Neural cell (in vitro differentiated cells): ENCODE measurements around the gene NKX2-2. TPM values are rescaled to one million over a fixed set of nuclear protein-coding genes. Genes with fewer than 3 reads are reported as not detected.

Source experiments
- H2AFZ ChIP-seq: fragments of 200-600, 300-800 bp; sonication (generic), shearing (Covaris generic); 2 replicates; pipeline ENCODE4 v1.6.0; 2014; ENCODE audit warnings: low read depth, mild to moderate bottlenecking, antibody characterized with exemption, low read length, moderate library complexity
- H3F3A ChIP-seq: fragments of 200-600 bp; shearing (Covaris generic); 2 replicates; pipeline ENCODE4 v1.6.1; 2016; ENCODE audit warnings: mild to moderate bottlenecking, moderate library complexity, mixed read lengths, antibody characterized with exemption, low read length; ENCODE audit not compliant: insufficient read depth, poor library complexity, severe bottlenecking
- H3K27ac ChIP-seq: fragments of 200-600, 300-800 bp; sonication (generic), shearing (Covaris generic); 2 replicates; pipeline ENCODE4 v1.5.1; 2014; ENCODE audit warnings: mild to moderate bottlenecking, low read length, moderate library complexity
- H3K27me3 ChIP-seq: fragments of 300-800, 200-600 bp; sonication (generic), shearing (Covaris generic); 2 replicates; pipeline ENCODE4 v1.6.0; 2014; ENCODE audit warnings: mild to moderate bottlenecking, low read depth, low read length, moderate library complexity; ENCODE audit not compliant: insufficient read depth
- H3K36me3 ChIP-seq: fragments of 300-800, 200-600 bp; sonication (generic), shearing (Covaris generic); 2 replicates; pipeline ENCODE4 v1.5.1; 2014; ENCODE audit warnings: mild to moderate bottlenecking, antibody characterized with exemption, low read length, moderate library complexity; ENCODE audit not compliant: insufficient read depth
- H3K4me2 ChIP-seq: fragments of 300-800, 200-600 bp; sonication (generic), shearing (Covaris generic); 2 replicates; pipeline ENCODE4 v1.6.0; 2014; ENCODE audit warnings: mild to moderate bottlenecking, low read length
- H3K4me3 ChIP-seq: fragments of 300-800, 200-600 bp; sonication (generic), shearing (Covaris generic); 2 replicates; pipeline ENCODE4 v1.5.1; 2014; ENCODE audit warnings: mild to moderate bottlenecking, low read length, moderate library complexity
- H3K79me2 ChIP-seq: fragments of 200-600 bp; shearing (Covaris generic); replicated peaks from 2 replicates; pipeline ENCODE4 v1.6.0; 2014; ENCODE audit warnings: mild to moderate bottlenecking, low read length, moderate library complexity; ENCODE audit not compliant: insufficient read depth
- H3K9ac ChIP-seq: fragments of 300-800, 200-600 bp; sonication (generic), shearing (Covaris generic); 2 replicates; pipeline ENCODE4 v1.6.1; 2016; ENCODE audit warnings: mild to moderate bottlenecking, low read length, mixed read lengths
- H3K9me2 ChIP-seq: fragments of 200-600 bp; shearing (Covaris generic); 2 replicates; pipeline ENCODE4 v1.6.1; 2016; ENCODE audit warnings: mild to moderate bottlenecking, low read length, mixed read lengths; ENCODE audit not compliant: insufficient read depth
- H3K9me3 ChIP-seq: fragments of 200-600, 300-800 bp; sonication (generic), shearing (Covaris generic); 2 replicates; pipeline ENCODE4 v1.6.1; 2016; ENCODE audit warnings: mild to moderate bottlenecking, mixed run types, low read length, moderate library complexity, mixed read lengths
- H4K20me1 ChIP-seq: fragments of 200-600 bp; shearing (Covaris generic); 2 replicates; pipeline ENCODE4 v1.6.1; 2016; ENCODE audit warnings: mild to moderate bottlenecking, mixed run types; ENCODE audit not compliant: insufficient read depth
- CTCF ChIP-seq: fragments of 450-650 bp; IDR thresholded peaks from 2 replicates; pipeline ENCODE4 v1.5.1; 2014; ENCODE audit warnings: antibody characterized with exemption, mild to moderate bottlenecking, moderate library complexity; ENCODE audit not compliant: poor library complexity, severe bottlenecking
- EP300 ChIP-seq: fragments of 450-650 bp; conservative IDR thresholded peaks from 2 replicates; pipeline ENCODE4 v1.6.1; 2014; ENCODE audit warnings: antibody characterized with exemption, mild to moderate bottlenecking, moderate library complexity; ENCODE audit not compliant: poor library complexity, severe bottlenecking
- EZH2 ChIP-seq: fragments of 200-600, 300-800 bp; shearing (Covaris generic), sonication (generic); IDR thresholded peaks from 2 replicates; pipeline ENCODE4 v1.6.1; 2014; ENCODE audit warnings: antibody characterized with exemption, low read length, borderline replicate concordance, mild to moderate bottlenecking; ENCODE audit not compliant: insufficient read depth, poor library complexity, severe bottlenecking
- MXI1 ChIP-seq: fragments of 450-650 bp; conservative IDR thresholded peaks from 2 replicates; pipeline ENCODE4 v1.6.1; 2014; ENCODE audit warnings: antibody characterized with exemption, mild to moderate bottlenecking; ENCODE audit not compliant: poor library complexity, severe bottlenecking
- POLR2AphosphoS5 ChIP-seq: IDR thresholded peaks from 2 replicates; pipeline ENCODE4 v1.6.1; 2012
- RAD21 ChIP-seq: fragments of 450-650 bp; conservative IDR thresholded peaks from 2 replicates; pipeline ENCODE4 v1.6.1; 2014; ENCODE audit warnings: antibody characterized with exemption, mild to moderate bottlenecking, moderate library complexity
- REST ChIP-seq: IDR thresholded peaks from 2 replicates; pipeline ENCODE4 v1.6.1; 2012; ENCODE audit warnings: borderline replicate concordance
- SMC3 ChIP-seq: fragments of 450-650 bp; conservative IDR thresholded peaks from 2 replicates; pipeline ENCODE4 v1.6.1; 2014; ENCODE audit warnings: antibody characterized with exemption, mild to moderate bottlenecking, moderate library complexity; ENCODE audit not compliant: poor library complexity
- TAF1 ChIP-seq: IDR thresholded peaks from 2 replicates; pipeline ENCODE4 v1.6.1; 2012; ENCODE audit warnings: low read depth
- polyA plus RNA-seq: library from polyadenylated mRNA; depleted of rRNA; stranded (reverse); fragments of >200 nt; gene quantifications from 2 replicates; pipeline ENCODE4 v1.2.3, GENCODE V29; 2014

NKX2-2 gene
- polyA plus RNA-seq, 1 donor from 2014 or later: not detected

- Histone ChIP-seq H3K9me3 (no peaks in the 10 kb centered on the region), H3K27ac (no peak overlapping the region), H3K4me2 (no peak overlapping the region), H3K9me2 (no peaks in the 10 kb centered on the region), H3K27me3 (no peaks in the 10 kb centered on the region), H2AFZ (no peak overlapping the region), H3K4me3 (no peak overlapping the region), H3K79me2 (no peaks in the 10 kb centered on the region), H3K36me3 (no peaks in the 10 kb centered on the region), H3K9ac (no peak overlapping the region), H3F3A (no peaks in the 10 kb centered on the region), H4K20me1 (no peaks in the 10 kb centered on the region)
- TF ChIP-seq SMC3 (no peak), POLR2AphosphoS5 (no peak), EP300 (no peak), REST (no peak), TAF1 (no peak)
Measured at GRCh38 chr20:21548390-21549035, 34.6 kb upstream of the NKX2-2 start.

GRCh38 chr20:21546355-21546754 is 32.5 kb upstream of the NKX2-2 start:
- no peaks in the 10 kb centered on the region for H3K9me2 ChIP-seq
- no peak overlapping the region for H3K4me3 ChIP-seq
- no peak for TF ChIP-seq EP300
- TF ChIP-seq REST: no peak
- TF ChIP-seq RAD21: no peak
- no peak for TF ChIP-seq POLR2AphosphoS5
- no peak for TF ChIP-seq SMC3
- no peak for TF ChIP-seq CTCF
- TF ChIP-seq MXI1: no peak
- no peak for TF ChIP-seq TAF1
- no peak for TF ChIP-seq EZH2
- H3K36me3 ChIP-seq: no peaks in the 10 kb centered on the region
- H3F3A ChIP-seq: no peaks in the 10 kb centered on the region
- H3K27ac ChIP-seq: no peak overlapping the region
- H3K4me2 ChIP-seq: no peak overlapping the region
- no peak overlapping the region for H3K9ac ChIP-seq
- no peaks in the 10 kb centered on the region for H3K79me2 ChIP-seq
- H3K27me3 ChIP-seq: no peaks in the 10 kb centered on the region
- no peaks in the 10 kb centered on the region for H4K20me1 ChIP-seq
- no peaks in the 10 kb centered on the region for H3K9me3 ChIP-seq
- H2AFZ ChIP-seq: no peak overlapping the region
